HepG2 (cell line): Measurements from ENCODE around the gene PGRMC2. TPM values are rescaled to one million over a fixed set of nuclear protein-coding genes. Genes with fewer than 3 reads are reported as not detected.

Experiments used
- ADNP ChIP-seq: sonication (generic); formaldehyde crosslinking; IDR thresholded peaks from 2 replicates; pipeline ENCODE4 v1.4.0; 2020; ENCODE audit warnings: missing genetic modification reagents
- BRCA1 ChIP-seq: sonication (generic); formaldehyde crosslinking; IDR thresholded peaks from 2 replicates; pipeline ENCODE4 v1.4.0; 2020; ENCODE audit warnings: missing genetic modification reagents
- CHD4 ChIP-seq: fragments of 200-600 bp; sonication (generic); IDR thresholded peaks from 2 replicates; pipeline ENCODE4 v1.7.0; 2017; ENCODE audit warnings: mild to moderate bottlenecking, low read length, borderline replicate concordance
- GABPA ChIP-seq, 2 experiments: IDR thresholded peaks; 2 replicates each; pipeline ENCODE4 v1.6.1; 2011 to 2016; ENCODE audit warnings: low read depth in 2 of 2, low read length in 1 of 2, missing biosample characterization in 1 of 2, missing genetic modification characterization in 1 of 2
- HDAC1 ChIP-seq: sonication (generic); formaldehyde crosslinking; IDR thresholded peaks from 2 replicates; pipeline ENCODE4 v1.5.1; 2020; ENCODE audit warnings: mild to moderate bottlenecking, missing genetic modification reagents
- MYC ChIP-seq: sonication (generic); formaldehyde crosslinking; IDR thresholded peaks from 2 replicates; pipeline ENCODE4 v1.9.0; 2021; ENCODE audit warnings: missing genetic modification reagents, borderline replicate concordance
- PLRG1 ChIP-seq: fragments of 450-650 bp; conservative IDR thresholded peaks from 2 replicates; pipeline ENCODE4 v1.6.1; 2016
- SIX4 ChIP-seq: sonication (generic); formaldehyde crosslinking; IDR thresholded peaks from 2 replicates; pipeline ENCODE4 v1.4.0; 2020; ENCODE audit warnings: missing genetic modification reagents
- SMARCE1 ChIP-seq: fragments of 450-650 bp; IDR thresholded peaks from 2 replicates; pipeline ENCODE4 v1.6.1; 2017; ENCODE audit warnings: borderline replicate concordance
- SOX5 ChIP-seq: IDR thresholded peaks from 2 replicates; pipeline ENCODE4 v1.6.1; 2016; ENCODE audit warnings: borderline replicate concordance
- SP5 ChIP-seq: IDR thresholded peaks from 2 replicates; pipeline ENCODE4 v1.6.1; 2016; ENCODE audit warnings: low read depth, borderline replicate concordance
- THYN1 ChIP-seq: sonication (generic); formaldehyde crosslinking; IDR thresholded peaks from 2 replicates; pipeline ENCODE4 v1.8.1; 2023; ENCODE audit warnings: low read depth, mild to moderate bottlenecking, moderate library complexity, missing genetic modification reagents, borderline replicate concordance
- ZBTB20 ChIP-seq: sonication (generic); formaldehyde crosslinking; IDR thresholded peaks from 2 replicates; pipeline ENCODE4 v1.8.1; 2023; ENCODE audit warnings: missing genetic modification reagents, low read depth, mild to moderate bottlenecking, borderline replicate concordance
- ZFP37 ChIP-seq: sonication (generic); formaldehyde crosslinking; IDR thresholded peaks from 2 replicates; pipeline ENCODE4 v1.4.0; 2020; ENCODE audit warnings: missing genetic modification reagents, borderline replicate concordance
- ZMYM3 ChIP-seq: sonication (generic); formaldehyde crosslinking; IDR thresholded peaks from 2 replicates; pipeline ENCODE4 v1.5.1; 2020; ENCODE audit warnings: mild to moderate bottlenecking, missing genetic modification reagents
- ZNF382 ChIP-seq: sonication (generic); formaldehyde crosslinking; IDR thresholded peaks from 2 replicates; pipeline ENCODE4 v1.5.0; 2020; ENCODE audit warnings: missing genetic modification reagents, mild to moderate bottlenecking, borderline replicate concordance
- ZNF501 ChIP-seq: sonication (generic); formaldehyde crosslinking; IDR thresholded peaks from 2 replicates; pipeline ENCODE4 v1.5.1; 2020; ENCODE audit warnings: mild to moderate bottlenecking, moderate library complexity, missing genetic modification reagents
- ZNF552 ChIP-seq: sonication (generic); formaldehyde crosslinking; IDR thresholded peaks from 2 replicates; pipeline ENCODE4 v1.9.0; 2022; ENCODE audit warnings: missing genetic modification reagents, mild to moderate bottlenecking, borderline replicate concordance
- ZNF740 ChIP-seq: sonication (generic); formaldehyde crosslinking; IDR thresholded peaks from 2 replicates; pipeline ENCODE4 v1.4.0; 2020; ENCODE audit warnings: missing genetic modification reagents
- ZNF770 ChIP-seq: sonication (generic); formaldehyde crosslinking; IDR thresholded peaks from 2 replicates; pipeline ENCODE4 v1.5.0; 2020; ENCODE audit warnings: mild to moderate bottlenecking, missing genetic modification reagents
- polyA plus RNA-seq, 8 experiments: library from polyadenylated mRNA; depleted of rRNA in 3 of 8; stranded (reverse) in 7 of 8; unstranded in 1 of 8; fragments of >200 nt; fragmentation: Illumina TruSeq in 4 of 8; extraction: Trizol in 4 of 8; gene quantifications; 2 replicates each; pipeline versions ENCODE4 v1.2.1 to v1.2.3, GENCODE V29; 2011 to 2016; ENCODE audit warnings: low read depth in 4 of 8, missing spikeins in 1 of 8, mixed read lengths in 1 of 8; ENCODE audit not compliant: insufficient read depth in 1 of 8
- total RNA-seq, 5 experiments: library from RNA; depleted of rRNA; stranded (reverse); fragments of >200 nt; fragmentation: Illumina TruSeq; extraction: Trizol; gene quantifications; 2 replicates each; pipeline ENCODE4 v1.2.3, GENCODE V29; 2016; ENCODE audit warnings: low read depth in 1 of 5
- TF ChIP-seq, protein P1 (sequence below): sonication (generic); formaldehyde crosslinking; IDR thresholded peaks from 2 replicates; pipeline ENCODE4 v1.8.1; 2023; ENCODE audit warnings: mild to moderate bottlenecking, missing genetic modification reagents
- TF ChIP-seq, protein P2 (sequence below): sonication (generic); formaldehyde crosslinking; IDR thresholded peaks from 2 replicates; pipeline ENCODE4 v1.8.0; 2022; ENCODE audit warnings: mild to moderate bottlenecking, missing genetic modification reagents, moderate library complexity
- TF ChIP-seq, protein P3 (sequence below): sonication (generic); formaldehyde crosslinking; IDR thresholded peaks from 2 replicates; pipeline ENCODE4 v1.4.0; 2020; ENCODE audit warnings: missing genetic modification reagents, mild to moderate bottlenecking, borderline replicate concordance

Gene PGRMC2
- total and polyA plus RNA-seq, 2 of the 13 experiments (the other 11 are each of a cell fraction or from before 2014, with no cell fraction given) = 16.0 to 19.8 TPM

DNA sequence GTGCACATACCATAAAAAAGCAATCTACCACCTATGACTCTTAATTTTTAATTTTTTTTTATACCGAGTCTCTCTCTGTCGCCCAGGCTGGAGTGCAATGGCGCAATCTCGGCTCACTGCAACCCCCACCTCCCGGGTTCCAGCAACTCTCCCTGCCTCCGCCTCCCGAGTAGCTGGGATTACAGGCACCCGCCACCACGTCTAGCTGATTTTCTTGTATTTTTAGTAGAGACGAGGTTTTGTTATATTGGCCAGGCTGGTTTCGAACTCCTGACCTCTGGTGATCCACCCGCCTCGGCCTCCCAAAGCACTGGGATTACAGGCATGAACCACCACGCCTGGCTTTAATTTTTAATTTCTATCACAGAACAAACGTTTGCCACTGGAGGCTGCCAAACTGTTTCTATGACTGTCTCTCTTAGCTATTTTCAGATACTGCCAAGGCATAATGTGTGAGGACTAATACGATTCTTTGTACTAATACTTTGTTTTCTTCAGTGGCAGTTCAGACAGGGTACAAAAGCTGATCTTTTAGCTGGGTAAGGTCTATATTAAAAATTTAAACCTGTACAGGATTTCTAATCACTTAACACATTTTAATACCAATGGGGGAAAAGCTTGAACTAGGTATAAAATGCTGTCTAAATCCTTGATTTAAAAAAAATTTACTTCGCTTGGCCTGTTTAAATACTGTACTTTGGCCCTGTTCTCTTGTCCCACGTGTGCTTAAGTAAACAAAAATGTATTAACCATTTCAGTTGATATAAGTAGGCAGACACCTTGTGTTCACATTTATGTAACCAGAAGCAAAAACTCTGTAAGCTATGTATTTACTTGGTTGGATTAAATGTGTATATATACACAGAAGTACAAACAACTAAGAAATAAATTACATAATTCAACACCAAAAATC is 2.3 kb downstream of the PGRMC2 start (continued):
- no peak for TF ChIP-seq ZNF382
- no peak; the same call in 1 of the 2 replicates for TF ChIP-seq MYC (CRISPR knock-in tag)
- peak; percentile 79 for TF ChIP-seq ZMYM3
- TF ChIP-seq GABPA (IDR thresholded peaks at IDR 0.05; ENCODE audit: low read depth, low read length) = no peak
- peak; percentile 36; the same call in 1 of the 2 replicates for TF ChIP-seq GABPA (CRISPR knock-in tag; IDR thresholded peaks at IDR 0.05; ENCODE audit: low read depth)
- TF ChIP-seq, protein P1, sequence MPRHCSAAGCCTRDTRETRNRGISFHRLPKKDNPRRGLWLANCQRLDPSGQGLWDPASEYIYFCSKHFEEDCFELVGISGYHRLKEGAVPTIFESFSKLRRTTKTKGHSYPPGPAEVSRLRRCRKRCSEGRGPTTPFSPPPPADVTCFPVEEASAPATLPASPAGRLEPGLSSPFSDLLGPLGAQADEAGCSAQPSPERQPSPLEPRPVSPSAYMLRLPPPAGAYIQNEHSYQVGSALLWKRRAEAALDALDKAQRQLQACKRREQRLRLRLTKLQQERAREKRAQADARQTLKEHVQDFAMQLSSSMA (CRISPR knock-in tag) = no peak
- no peak for TF ChIP-seq ZFP37 (CRISPR knock-in tag)
- TF ChIP-seq SMARCE1 = no peak
- 0 out of 2 replicates have a peak, but pooled peaks have one; percentile 61 for TF ChIP-seq HDAC1
- TF ChIP-seq PLRG1 = no peak
- TF ChIP-seq ZNF770 (CRISPR knock-in tag) = peak; percentile 50; the same call in 1 of the 2 replicates
- TF ChIP-seq BRCA1 = no peak
- TF ChIP-seq, protein P2, sequence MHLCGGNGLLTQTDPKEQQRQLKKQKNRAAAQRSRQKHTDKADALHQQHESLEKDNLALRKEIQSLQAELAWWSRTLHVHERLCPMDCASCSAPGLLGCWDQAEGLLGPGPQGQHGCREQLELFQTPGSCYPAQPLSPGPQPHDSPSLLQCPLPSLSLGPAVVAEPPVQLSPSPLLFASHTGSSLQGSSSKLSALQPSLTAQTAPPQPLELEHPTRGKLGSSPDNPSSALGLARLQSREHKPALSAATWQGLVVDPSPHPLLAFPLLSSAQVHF (CRISPR knock-in tag) = no peak
- TF ChIP-seq, protein P3, sequence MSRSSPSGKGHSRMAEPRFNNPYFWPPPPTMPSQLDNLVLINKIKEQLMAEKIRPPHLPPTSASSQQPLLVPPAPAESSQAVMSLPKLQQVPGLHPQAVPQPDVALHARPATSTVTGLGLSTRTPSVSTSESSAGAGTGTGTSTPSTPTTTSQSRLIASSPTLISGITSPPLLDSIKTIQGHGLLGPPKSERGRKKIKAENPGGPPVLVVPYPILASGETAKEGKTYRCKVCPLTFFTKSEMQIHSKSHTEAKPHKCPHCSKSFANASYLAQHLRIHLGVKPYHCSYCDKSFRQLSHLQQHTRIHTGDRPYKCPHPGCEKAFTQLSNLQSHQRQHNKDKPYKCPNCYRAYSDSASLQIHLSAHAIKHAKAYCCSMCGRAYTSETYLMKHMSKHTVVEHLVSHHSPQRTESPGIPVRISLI (CRISPR knock-in tag) = peak; percentile 53; the same call in 1 of the 2 replicates
- TF ChIP-seq SP5 (CRISPR knock-in tag) = no peak
- no peak for TF ChIP-seq THYN1 (CRISPR knock-in tag)
- no peak for TF ChIP-seq SOX5
- TF ChIP-seq ZNF552 (CRISPR knock-in tag) = no peak
- TF ChIP-seq ZNF740 (CRISPR knock-in tag) = no peak
- TF ChIP-seq CHD4 = peak; percentile 51; the same call in 1 of the 2 replicates
- no peak for TF ChIP-seq SIX4 (CRISPR knock-in tag)
- peak; percentile 40; the same call in 1 of the 2 replicates for TF ChIP-seq ZNF501 (CRISPR knock-in tag)
- TF ChIP-seq ZBTB20 = no peak
- TF ChIP-seq ADNP = no peak
